Left hindlimb (tissue), 1 donor: ENCODE measurements around the gene STAG1.
"Not testable (repeated sequence)": the region's sequence is repeated elsewhere in the genome, so short reads cannot be mapped to it uniquely, and the experiment has no call there.

Experiments
- DNase-seq: peaks from one replicate; pipeline ENCODE4 v3.0.0-alpha.2; 2018

The STAG1 gene

GRCh38 chr3:136642711-136643110 is 109.5 kb downstream of the STAG1 start:
- DNase-seq, result no peak

- no peak for DNase-seq
Observed at GRCh38 chr3:136639069-136639468, 113.1 kb downstream of the STAG1 start.

- DNase-seq, result no peak
Observed at GRCh38 chr3:136637176-136637575, 115.0 kb downstream of the STAG1 start.

GRCh38 chr3:136634821-136635220 is 117.4 kb downstream of the STAG1 start:
- DNase-seq, result no peak

GRCh38 chr3:136632625-136633081 is 119.5 kb downstream of the STAG1 start:
- no peak for DNase-seq

GRCh38 chr3:136631424-136631823 is 120.8 kb downstream of the STAG1 start:
- no peak for DNase-seq

GRCh38 chr3:136630915-136631314 is 121.3 kb downstream of the STAG1 start:
- no peak for DNase-seq

- DNase-seq, result no peak
Observed at GRCh38 chr3:136626493-136626892, 125.7 kb downstream of the STAG1 start.

GRCh38 chr3:136624894-136625815 is 127.0 kb downstream of the STAG1 start:
- DNase-seq, result no peak

GRCh38 chr3:136624371-136624770 is 127.8 kb downstream of the STAG1 start:
- no peak for DNase-seq

GRCh38 chr3:136621628-136622027 is 130.6 kb downstream of the STAG1 start:
- no peak for DNase-seq

GRCh38 chr3:136620436-136620835 is 131.7 kb downstream of the STAG1 start:
- DNase-seq, result no peak

- not testable (repeated sequence) for DNase-seq
Observed at GRCh38 chr3:136617969-136618525, 134.1 kb downstream of the STAG1 start.

- no peak for DNase-seq
Observed at GRCh38 chr3:136617198-136617597, 135.0 kb downstream of the STAG1 start.

GRCh38 chr3:136612512-136612911 is 139.7 kb downstream of the STAG1 start:
- DNase-seq, result no peak

GRCh38 chr3:136606990-136607389 is 145.2 kb downstream of the STAG1 start:
- DNase-seq, result no peak

- not testable (repeated sequence) for DNase-seq
Observed at GRCh38 chr3:136606216-136606615, 146.0 kb downstream of the STAG1 start.

GRCh38 chr3:136604961-136605360 is 147.2 kb downstream of the STAG1 start:
- DNase-seq, result no peak

- no peak for DNase-seq
Observed at GRCh38 chr3:136602818-136603217, 149.4 kb downstream of the STAG1 start.

GRCh38 chr3:136595913-136596697 is 156.1 kb downstream of the STAG1 start:
- no peak for DNase-seq

- DNase-seq, result no peak
Observed at GRCh38 chr3:136586580-136586979, 165.6 kb downstream of the STAG1 start.

GRCh38 chr3:136584728-136585127 is 167.4 kb downstream of the STAG1 start:
- no peak for DNase-seq

GRCh38 chr3:136583823-136584222 is 168.4 kb downstream of the STAG1 start:
- DNase-seq, result no peak
